PC-3 (cell line): ENCODE data around the gene TPRX1. TPM values are rescaled to one million over a fixed set of nuclear protein-coding genes. Genes with fewer than 3 reads are reported as not detected.

ENCODE experiments used
- ATAC-seq: fragments of 200-7000 bp; cut with Tn5 transposase; 2 replicates; pipeline ENCODE4 v1.9.1; 2020; ENCODE audit warnings: mild to moderate bottlenecking, moderate library complexity
- BruUV-seq: library from RNA; stranded (reverse); fragments of 400-500 nt; replicated peaks from 2 replicates; lab custom pipeline; 2021; lab: Mats Ljungman, UMichigan
- CTCF ChIA-PET: fragments of 300-600 bp; sonication (Branson Sonifier 250); formaldehyde crosslinking; loops from one replicate; lab custom pipeline; 2022; ENCODE audit warnings: antibody characterized with exemption; lab: Charles Lee
- POLR2A ChIA-PET: fragments of 300-600 bp; sonication (Branson Sonifier 250); formaldehyde crosslinking; loops from one replicate; lab custom pipeline; 2022; ENCODE audit warnings: antibody characterized with exemption; ENCODE audit not compliant: unreplicated experiment; lab: Charles Lee
- DNase-seq: peaks from one replicate; pipeline ENCODE4 v3.0.0-alpha.2; 2015
- H2AFZ ChIP-seq: fragments of 300-600 bp; sonication (generic); 2 replicates; pipeline ENCODE4 v1.6.0; 2016; ENCODE audit warnings: antibody characterized with exemption, low read length
- H3F3A ChIP-seq: fragments of 300-600 bp; sonication (generic); one replicate; pipeline ENCODE4 v1.6.0; 2017; ENCODE audit warnings: antibody characterized with exemption, low read length, control low read depth, mild to moderate bottlenecking; ENCODE audit not compliant: unreplicated experiment
- H3K27ac ChIP-seq: fragments of 300-600 bp; sonication (generic); 2 replicates; pipeline ENCODE4 v1.5.1; 2016; ENCODE audit warnings: mild to moderate bottlenecking, low read length
- H3K27me3 ChIP-seq: fragments of 300-600 bp; sonication (generic); 2 replicates; pipeline ENCODE4 v1.6.1; 2016; ENCODE audit warnings: low read length, mixed read lengths
- H3K36me3 ChIP-seq: fragments of 300-600 bp; sonication (generic); 2 replicates; pipeline ENCODE4 v1.6.1; 2016; ENCODE audit warnings: low read depth, mixed run types, low read length, mixed read lengths
- H3K4me1 ChIP-seq: fragments of 300-600 bp; sonication (generic); 2 replicates; pipeline ENCODE4 v1.5.1; 2016; ENCODE audit warnings: low read length; ENCODE audit not compliant: insufficient read depth
- H3K4me2 ChIP-seq: fragments of 300-600 bp; sonication (generic); 2 replicates; pipeline ENCODE4 v1.6.0; 2016; ENCODE audit warnings: low read length
- H3K4me3 ChIP-seq: fragments of 300-600 bp; sonication (generic); 2 replicates; pipeline ENCODE4 v1.5.1; 2016; ENCODE audit warnings: mild to moderate bottlenecking, low read length, mixed read lengths
- H3K79me2 ChIP-seq: fragments of 300-600 bp; sonication (generic); 2 replicates; pipeline ENCODE4 v1.6.1; 2017; ENCODE audit warnings: low read length, mixed read lengths
- H3K9ac ChIP-seq: fragments of 300-600 bp; sonication (generic); 2 replicates; pipeline ENCODE4 v1.6.0; 2016; ENCODE audit warnings: mild to moderate bottlenecking, low read length
- H3K9me2 ChIP-seq: fragments of 300-600 bp; sonication (generic); replicated peaks from 2 replicates; pipeline ENCODE4 v1.6.1; 2016; ENCODE audit warnings: mixed run types, low read length, mixed read lengths
- H3K9me3 ChIP-seq: fragments of 300-600 bp; sonication (generic); 2 replicates; pipeline ENCODE4 v1.6.1; 2016; ENCODE audit warnings: low read length, mixed read lengths
- H4K20me1 ChIP-seq: fragments of 300-600 bp; sonication (generic); 2 replicates; pipeline ENCODE4 v1.6.1; 2016; ENCODE audit warnings: low read length, mixed read lengths
- CTCF ChIP-seq: fragments of 300-600 bp; sonication (generic); conservative IDR thresholded peaks from 2 replicates; pipeline ENCODE4 v1.5.1; 2017; ENCODE audit warnings: antibody characterized with exemption, low read depth, mild to moderate bottlenecking, low read length
- EZH2 ChIP-seq: fragments of 300-600 bp; sonication (generic); IDR thresholded peaks from one replicate; pipeline ENCODE4 v1.6.1; 2017; ENCODE audit warnings: antibody characterized with exemption, mild to moderate bottlenecking, low read length; ENCODE audit not compliant: unreplicated experiment
- EZH2phosphoT487 ChIP-seq: fragments of 300-600 bp; sonication (generic); IDR thresholded peaks from 2 replicates; pipeline ENCODE4 v1.6.1; 2018; ENCODE audit warnings: mild to moderate bottlenecking, antibody characterized with exemption, low read length, borderline replicate concordance
- intact Hi-C: fragments of 100-400 bp; cut with micrococcal nuclease; formaldehyde crosslinking; loops from 2 replicates; pipeline ENCODE4 v1.9.0; 2023
- total RNA-seq: library from RNA; depleted of rRNA; stranded (reverse); fragments of >200 nt; gene quantifications from 2 replicates; pipeline ENCODE4 v1.2.3, GENCODE V29; 2014

The TPRX1 gene
- total RNA-seq, 1 experiment from 2014 or later, result not detected

- no peaks in the 10 kb centered on the region for H3K4me1 ChIP-seq
- H3F3A ChIP-seq, result no peaks in the 10 kb centered on the region
- H3K36me3 ChIP-seq, result peaks cover 18% of the 10 kb centered on the region; the same call in 1 of the 2 replicates
- intact Hi-C loops, result no loop called here
- H3K9me3 ChIP-seq, result no peaks in the 10 kb centered on the region
- no peak overlapping the region for H3K4me3 ChIP-seq
- no peak overlapping the region for H3K9ac ChIP-seq
- CTCF ChIA-PET, result no interaction called here
- no peak overlapping the region for H2AFZ ChIP-seq
- no peak for TF ChIP-seq EZH2
- TF ChIP-seq EZH2phosphoT487, result no peak
- TF ChIP-seq CTCF, result no peak
- H3K79me2 ChIP-seq, result no peaks in the 10 kb centered on the region
- no peak overlapping the region for H3K27ac ChIP-seq
- DNase-seq (no peak), ATAC-seq (no peak)
- no peaks in the 10 kb centered on the region for H4K20me1 ChIP-seq
- no TSS peak for BruUV-seq
- H3K9me2 ChIP-seq, result no peaks in the 10 kb centered on the region
- H3K27me3 ChIP-seq, result no peaks in the 10 kb centered on the region
- POLR2A ChIA-PET, result no interaction called here
- no peak overlapping the region for H3K4me2 ChIP-seq
Measured at GRCh38 chr19:47756953-47757608, 47.3 kb downstream of the TPRX1 start.

- no peak overlapping the region for H3K9ac ChIP-seq
- no peaks in the 10 kb centered on the region for H3K27me3 ChIP-seq
- no peak overlapping the region for H3K27ac ChIP-seq
- H3K9me2 ChIP-seq, result no peaks in the 10 kb centered on the region
- intact Hi-C loops, result no loop called here
- H2AFZ ChIP-seq, result no peak overlapping the region
- H3K4me2 ChIP-seq, result no peak overlapping the region
- H4K20me1 ChIP-seq, result no peaks in the 10 kb centered on the region
- no peak for ATAC-seq
- POLR2A ChIA-PET, result no interaction called here
- CTCF ChIA-PET, result no interaction called here
- no peaks in the 10 kb centered on the region for H3K4me1 ChIP-seq
- no peaks in the 10 kb centered on the region for H3K9me3 ChIP-seq
- no peak overlapping the region for H3K4me3 ChIP-seq
- TF ChIP-seq EZH2phosphoT487 (no peak), EZH2 (no peak), CTCF (no peak)
- H3K79me2 ChIP-seq, result no peaks in the 10 kb centered on the region
- no peak for DNase-seq
- no TSS peak for BruUV-seq
- peaks cover 19% of the 10 kb centered on the region; the same call in 1 of the 2 replicates for H3K36me3 ChIP-seq
- H3F3A ChIP-seq, result no peaks in the 10 kb centered on the region
Measured at GRCh38 chr19:47756627-47756929, 47.8 kb downstream of the TPRX1 start.

GRCh38 chr19:47755762-47756626 lies 48.4 kb downstream of the TPRX1 start:
- DNase-seq (no peak), ATAC-seq (no peak)
- Histone ChIP-seq H4K20me1 (no peaks in the 10 kb centered on the region), H3K4me2 (no peak overlapping the region), H3K27me3 (no peaks in the 10 kb centered on the region), H3K36me3 (peaks cover 25% of the 10 kb centered on the region; the same call in 1 of the 2 replicates), H3K9me3 (no peaks in the 10 kb centered on the region), H3F3A (no peaks in the 10 kb centered on the region), H2AFZ (no peak overlapping the region), H3K4me3 (no peak overlapping the region), H3K79me2 (no peaks in the 10 kb centered on the region), H3K4me1 (no peaks in the 10 kb centered on the region), H3K9ac (no peak overlapping the region), H3K27ac (no peak overlapping the region), H3K9me2 (no peaks in the 10 kb centered on the region)
- ChIA-PET CTCF (no interaction called here), POLR2A (no interaction called here)
- no TSS peak for BruUV-seq
- no peak for TF ChIP-seq EZH2phosphoT487
- no peak for TF ChIP-seq EZH2
- intact Hi-C loops, result no loop called here
